SH-SY5Y (cell line): ENCODE results near the gene TRIO.
A peak's percentile ranks its signal among the peaks of the same experiment; 100 is the strongest.

Experiments used
- GATA2 ChIP-seq: IDR thresholded peaks from 2 replicates; pipeline ENCODE4 v1.6.1; 2011; ENCODE audit warnings: mild to moderate bottlenecking, low read depth, low read length
- GATA3 ChIP-seq: IDR thresholded peaks from 2 replicates; pipeline ENCODE4 v1.6.1; 2011; ENCODE audit warnings: low read depth, mild to moderate bottlenecking, low read length, moderate library complexity

Gene TRIO

DNA sequence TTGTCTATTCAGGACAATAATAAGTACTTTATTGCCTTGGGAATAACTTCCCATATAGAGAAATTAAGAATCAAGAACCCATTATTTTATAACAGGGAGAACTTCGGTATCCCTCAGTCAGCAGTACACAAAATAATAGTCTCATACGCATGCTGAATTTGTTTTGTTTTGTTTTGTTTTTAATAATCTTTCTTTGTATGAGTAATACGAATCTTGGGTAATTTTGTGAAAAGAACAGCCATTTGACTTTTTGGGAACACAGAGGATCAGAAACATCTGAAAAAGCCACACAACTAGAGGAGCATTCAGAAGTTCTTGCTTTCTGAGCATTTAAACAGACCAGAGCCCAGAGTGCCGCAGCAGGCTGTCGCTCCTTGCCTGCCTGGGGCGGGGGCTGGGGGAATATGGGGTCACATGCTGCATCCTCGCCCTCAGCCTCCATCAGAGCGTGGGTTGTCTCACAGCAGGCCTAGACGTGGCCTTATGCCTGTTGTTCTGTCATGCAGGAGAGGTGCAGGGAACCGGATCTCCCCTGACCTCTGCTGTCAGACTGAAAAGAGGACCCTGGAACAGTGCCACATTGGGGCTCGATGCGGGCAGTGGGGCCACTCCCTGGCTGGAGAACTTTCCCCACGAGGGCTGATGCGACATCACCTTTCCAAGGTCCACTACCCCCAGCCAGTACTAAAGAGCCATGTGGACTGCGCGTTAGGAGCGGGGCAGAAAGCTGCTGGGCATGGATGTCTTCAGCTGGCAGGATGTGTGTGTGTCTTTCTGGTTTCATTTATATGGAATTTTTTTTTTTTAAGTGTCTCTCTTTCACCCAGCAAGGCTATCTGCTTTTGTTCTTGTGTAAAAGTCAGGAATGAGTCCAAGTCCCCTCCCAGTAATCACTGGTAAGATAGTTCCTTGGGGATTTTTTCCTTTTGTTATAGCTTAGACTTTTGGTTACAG is 305.1 kb downstream of the TRIO start:
- TF ChIP-seq GATA2, result no peak
- no peak for TF ChIP-seq GATA3

DNA sequence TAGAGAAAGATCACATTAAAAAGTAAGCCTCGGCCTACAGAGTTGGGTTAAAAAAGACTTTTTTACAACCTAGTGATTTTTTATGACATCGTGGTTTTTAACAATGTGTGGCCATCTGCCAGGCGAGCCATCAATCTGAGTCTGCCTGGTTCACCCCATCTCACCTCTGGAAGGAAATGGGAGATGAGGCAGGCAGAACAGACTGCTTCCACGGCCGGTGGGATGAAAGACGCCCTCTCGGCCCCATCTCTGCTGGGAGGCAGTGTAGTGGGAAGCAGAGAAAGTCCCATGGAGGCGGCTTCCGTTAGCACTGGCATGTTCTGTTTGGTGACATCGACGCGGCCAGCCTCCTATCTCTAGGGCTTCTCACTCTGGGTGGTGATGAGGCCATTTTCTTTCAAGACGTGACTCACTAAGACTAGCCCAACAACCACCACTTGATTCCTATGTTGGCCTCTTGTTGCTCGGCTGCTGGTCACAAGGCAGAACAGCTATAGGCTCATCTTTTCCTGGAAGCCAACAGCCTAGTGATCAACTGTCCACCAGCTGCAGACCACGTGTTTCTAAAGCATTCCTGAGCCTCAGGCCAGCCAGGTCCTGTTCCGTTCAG is 306.0 kb downstream of the TRIO start:
- TF ChIP-seq GATA2 (no peak), GATA3 (no peak)

DNA sequence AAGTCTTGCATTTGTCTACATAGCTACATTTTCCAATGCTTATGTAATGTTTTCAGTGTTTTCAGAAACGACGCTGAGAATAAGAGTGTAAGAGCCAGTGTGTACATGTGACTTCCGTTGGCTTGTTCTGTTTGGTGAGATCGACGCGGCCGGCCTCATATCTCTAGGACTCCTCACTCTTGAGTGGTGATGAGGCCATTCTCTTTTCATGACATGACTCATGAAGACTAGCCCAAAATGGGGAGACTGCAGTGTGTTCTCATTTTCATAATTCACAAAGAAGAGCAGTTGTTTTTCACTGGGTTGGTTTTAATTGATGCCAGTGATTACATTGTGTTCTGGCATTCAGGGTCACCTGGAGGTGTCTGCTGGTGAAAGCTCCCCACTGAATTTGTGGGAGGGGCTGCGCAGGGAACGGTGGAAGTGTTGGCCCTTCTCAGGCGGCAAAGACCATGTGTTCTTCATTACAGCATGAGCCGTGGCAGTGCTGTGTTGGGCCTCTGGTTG is 306.9 kb downstream of the TRIO start:
- TF ChIP-seq GATA3, result no peak
- TF ChIP-seq GATA2, result no peak

DNA sequence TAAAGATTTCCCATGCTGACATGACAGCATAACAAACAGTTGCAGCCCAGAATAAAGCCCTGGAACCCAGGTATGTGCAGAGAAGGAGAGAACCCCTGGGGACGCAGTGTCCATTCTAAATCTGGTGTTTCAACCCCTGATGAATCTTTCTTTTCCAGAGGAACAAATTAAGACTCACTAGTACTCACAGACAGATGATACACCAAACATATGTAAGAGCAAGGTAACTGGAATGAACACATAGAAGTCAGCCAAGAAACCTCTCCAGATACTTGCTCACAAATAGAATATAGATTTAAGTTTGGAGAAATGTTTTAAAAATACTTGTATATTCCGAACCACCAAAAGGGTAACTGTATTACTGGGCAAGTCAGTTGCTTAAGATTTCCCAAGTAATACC is 307.6 kb downstream of the TRIO start:
- TF ChIP-seq GATA3, result no peak
- no peak for TF ChIP-seq GATA2

DNA sequence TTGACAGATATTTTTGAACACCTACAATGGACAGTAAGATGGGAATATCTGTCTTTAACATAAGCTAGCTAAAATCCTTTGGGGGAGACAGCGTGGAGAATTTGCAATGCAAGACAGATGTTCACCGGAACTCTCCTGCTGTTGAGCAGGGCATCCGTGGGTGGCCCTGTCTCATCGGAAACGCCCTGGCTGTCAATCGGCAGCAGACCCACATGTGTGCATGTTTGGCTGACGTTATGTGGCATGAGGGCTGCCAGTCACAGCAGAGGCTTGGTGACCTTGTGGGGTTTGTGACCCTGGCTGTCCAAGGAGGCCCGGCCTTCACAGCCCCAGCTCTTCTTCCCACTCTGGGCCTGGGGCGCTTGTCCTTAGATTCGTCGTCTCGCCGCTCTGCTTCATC is 308.7 kb downstream of the TRIO start:
- TF ChIP-seq GATA2 (no peak), GATA3 (no peak)

DNA sequence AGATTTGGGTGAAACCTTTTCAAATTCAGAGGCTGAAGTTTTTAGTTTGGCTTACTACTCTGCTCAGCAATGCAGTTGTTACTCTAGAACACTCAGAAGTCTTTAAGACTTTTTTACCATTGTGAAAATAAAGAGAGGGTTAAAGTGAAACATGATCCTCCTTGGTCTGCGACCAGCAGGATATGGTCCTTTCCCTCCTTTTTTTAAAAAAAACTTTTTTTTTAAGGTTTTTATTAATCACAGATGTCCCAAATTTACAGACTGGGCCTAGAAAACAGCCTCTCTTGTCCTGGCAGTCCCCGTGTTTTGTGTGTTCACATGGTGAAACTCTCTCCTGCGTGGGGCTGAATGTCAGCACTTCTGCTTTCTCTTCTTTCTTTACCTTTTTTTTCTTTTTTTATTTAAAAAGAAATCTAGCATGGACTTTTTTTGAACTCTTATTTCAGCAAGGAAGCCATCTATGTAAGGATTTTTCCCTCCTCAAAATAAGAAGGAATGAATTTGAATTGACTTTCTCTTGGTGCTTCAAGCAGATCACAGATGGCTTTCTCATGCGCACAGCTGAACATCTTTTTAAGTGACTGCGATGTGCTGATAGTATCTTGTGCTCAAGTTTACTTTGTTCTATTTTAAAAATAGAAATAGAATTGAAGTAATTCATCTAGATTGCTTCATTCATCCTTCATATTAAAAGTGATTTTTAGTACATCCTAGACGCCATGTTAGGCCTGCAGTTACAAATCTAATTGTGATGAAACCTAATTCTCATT is 309.7 kb downstream of the TRIO start:
- TF ChIP-seq GATA3 (0 out of 2 replicates have a peak, but pooled peaks have one; percentile 54), GATA2 (no peak)

DNA sequence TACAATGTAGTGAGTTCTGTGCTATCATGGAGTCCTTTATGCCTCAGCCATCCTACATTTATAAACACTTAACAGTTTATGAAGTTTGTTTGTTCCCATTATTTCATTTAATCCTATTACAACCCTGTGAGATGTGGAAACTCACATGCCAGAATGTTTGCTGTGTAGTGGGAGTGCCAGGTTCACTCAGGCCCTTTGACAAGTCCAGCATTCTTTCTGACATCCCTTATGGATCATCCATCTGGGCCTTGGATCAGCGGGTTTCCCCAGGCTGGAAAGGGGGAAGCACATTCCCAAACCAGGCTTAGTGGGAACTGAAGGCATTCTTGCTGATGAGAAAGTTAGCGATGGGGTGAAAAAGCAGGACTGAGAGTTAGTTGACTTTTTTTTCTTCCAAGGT is 310.3 kb downstream of the TRIO start:
- TF ChIP-seq GATA3 (0 out of 2 replicates have a peak, but pooled peaks have one; percentile 7), GATA2 (no peak)

DNA sequence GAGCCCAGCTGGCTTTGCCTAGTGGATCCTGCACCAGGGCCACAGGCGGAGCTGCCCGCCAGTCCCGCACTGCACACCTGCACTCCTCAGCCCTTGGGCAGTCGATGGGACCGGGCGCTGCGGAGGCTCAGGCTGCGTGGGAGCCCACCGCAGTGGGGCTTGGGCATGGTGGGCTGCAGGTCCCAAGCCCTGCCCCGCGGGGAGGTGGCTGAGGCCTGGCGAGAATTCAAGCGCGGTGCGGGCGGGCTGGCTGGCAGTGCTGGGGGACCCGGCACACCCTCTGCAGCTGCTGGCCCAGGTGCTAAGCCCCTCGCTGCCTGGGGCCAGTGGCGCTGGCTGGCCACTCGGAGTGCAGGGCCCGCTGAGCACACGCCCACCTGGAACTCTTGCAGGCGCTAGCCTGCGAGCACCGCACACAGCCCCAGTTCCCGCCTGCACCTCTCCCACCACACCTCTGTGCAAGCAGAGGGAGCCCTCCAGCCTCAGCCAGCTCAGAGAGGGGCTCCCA is 312.7 kb downstream of the TRIO start:
- TF ChIP-seq GATA3, result no peak
- no peak for TF ChIP-seq GATA2

DNA sequence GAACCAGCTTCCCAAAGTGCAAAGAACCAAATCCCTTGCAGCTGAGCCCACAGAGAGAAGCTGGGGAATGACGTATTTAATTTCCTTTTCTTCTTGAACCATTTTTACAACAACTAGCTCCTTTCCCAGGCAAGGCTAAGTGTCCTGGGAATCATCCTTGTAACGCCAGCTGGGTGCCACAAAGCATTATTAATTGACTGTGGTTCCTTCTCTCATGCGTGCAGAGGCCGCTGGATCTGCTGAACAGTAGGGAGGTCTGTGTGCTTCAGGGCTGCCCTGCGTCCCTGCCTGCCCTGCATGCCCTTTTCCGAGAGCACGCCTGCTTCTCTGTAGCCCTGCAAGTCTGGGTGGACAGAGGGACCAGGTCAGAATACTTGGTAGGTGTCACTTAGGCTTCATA is 314.3 kb downstream of the TRIO start:
- TF ChIP-seq GATA3 (no peak), GATA2 (no peak)

DNA sequence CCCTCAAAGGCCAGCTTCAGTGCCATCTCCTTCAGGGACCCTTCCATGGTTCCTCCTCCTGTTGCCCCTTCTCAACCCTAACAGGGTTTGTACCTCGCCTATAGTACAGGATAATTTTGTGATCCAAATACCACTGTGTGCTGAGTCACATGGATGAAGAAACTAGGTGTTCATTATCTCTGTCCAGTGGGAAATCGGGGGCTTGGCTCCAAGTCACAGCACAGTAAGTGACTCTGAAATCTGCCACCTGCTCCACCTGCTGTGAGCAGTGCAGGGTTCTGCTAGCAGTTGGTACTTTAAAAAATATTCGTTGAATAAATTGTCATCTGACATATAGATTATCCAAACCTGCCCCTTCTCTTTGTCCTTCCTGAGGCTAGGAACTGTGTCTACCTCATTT is 315.3 kb downstream of the TRIO start:
- TF ChIP-seq GATA3 (no peak), GATA2 (no peak)

DNA sequence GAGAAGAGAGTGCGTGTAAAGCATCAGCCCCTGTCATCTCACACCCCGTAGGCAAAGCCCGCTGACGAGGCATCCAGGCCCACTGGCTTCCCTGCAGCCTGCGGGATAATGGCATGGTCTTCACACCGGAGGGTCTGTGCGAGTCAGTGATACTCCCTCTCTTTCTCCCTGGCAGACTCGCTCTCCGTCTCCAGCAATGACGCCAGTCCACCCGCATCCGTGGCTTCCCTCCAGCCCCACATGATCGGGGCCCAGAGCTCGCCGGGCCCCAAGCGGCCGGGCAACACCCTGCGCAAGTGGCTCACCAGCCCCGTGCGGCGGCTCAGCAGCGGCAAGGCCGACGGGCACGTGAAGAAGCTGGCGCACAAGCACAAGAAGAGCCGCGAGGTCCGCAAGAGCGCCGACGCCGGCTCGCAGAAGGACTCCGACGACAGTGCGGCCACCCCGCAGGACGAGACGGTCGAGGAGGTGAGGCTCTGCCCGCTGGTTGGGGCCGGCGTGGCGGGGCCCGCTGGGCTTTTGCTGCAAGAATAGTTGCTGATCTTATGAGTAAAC is 317.8 kb downstream of the TRIO start:
- TF ChIP-seq GATA2, result no peak
- TF ChIP-seq GATA3, result no peak

DNA sequence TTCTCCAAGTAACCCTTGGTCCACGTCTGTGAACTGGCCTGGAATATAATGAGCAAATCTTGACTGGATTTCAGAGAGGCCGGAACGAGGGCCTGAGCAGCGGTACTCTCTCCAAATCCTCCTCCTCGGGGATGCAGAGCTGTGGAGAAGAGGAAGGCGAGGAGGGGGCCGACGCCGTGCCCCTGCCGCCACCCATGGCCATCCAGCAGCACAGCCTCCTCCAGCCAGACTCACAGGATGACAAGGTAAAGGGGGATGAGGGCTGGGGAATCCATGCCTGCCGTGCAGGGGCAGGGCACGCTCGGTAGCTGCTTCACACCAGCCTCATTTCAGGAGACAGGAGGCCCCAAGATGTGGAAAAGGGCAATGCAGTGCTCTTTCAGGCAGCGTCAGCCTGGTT is 319.5 kb downstream of the TRIO start:
- TF ChIP-seq GATA2, result no peak
- no peak for TF ChIP-seq GATA3

DNA sequence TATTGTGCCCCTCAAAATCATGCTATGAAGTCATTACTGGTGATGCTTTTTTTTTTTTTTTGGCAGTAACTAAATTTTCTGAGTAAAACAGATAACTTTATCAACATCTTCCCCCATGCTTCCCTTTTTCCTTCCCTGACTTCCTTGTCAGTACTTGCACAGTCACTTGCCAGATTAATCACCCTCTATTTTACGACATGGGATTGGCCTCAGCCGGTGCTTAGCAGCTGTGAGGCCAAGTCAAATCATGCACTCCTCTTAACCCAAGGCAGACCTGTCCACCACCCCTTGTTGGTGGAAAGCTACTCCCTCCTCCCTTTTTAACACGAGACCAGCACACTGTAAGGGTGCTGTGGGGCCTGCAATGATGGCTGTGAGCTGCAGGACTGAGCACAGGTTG is 320.5 kb downstream of the TRIO start:
- TF ChIP-seq GATA2 (no peak), GATA3 (no peak)

DNA sequence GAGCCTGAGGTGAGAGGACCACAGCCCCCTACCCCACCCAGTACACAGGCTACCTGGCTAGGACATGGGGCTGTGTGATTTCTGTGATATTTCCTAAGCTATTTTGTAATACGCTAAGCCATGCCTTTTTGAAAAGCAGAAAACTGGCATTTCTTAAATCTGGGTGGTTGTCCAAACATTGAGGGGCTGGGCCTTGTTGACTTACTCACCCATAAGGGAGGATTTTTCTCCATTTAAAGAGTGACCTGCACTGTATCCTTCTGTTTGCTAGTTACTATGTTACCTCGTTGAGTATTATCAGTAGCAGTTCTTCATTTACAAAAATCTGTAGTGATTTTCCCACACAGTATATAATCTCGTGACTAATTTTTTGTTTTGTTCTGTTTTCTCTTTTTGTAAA is 321.0 kb downstream of the TRIO start:
- no peak for TF ChIP-seq GATA2
- no peak for TF ChIP-seq GATA3
